GM18505 (cell line): Measurements from ENCODE around the gene RPS16.

Source experiments
- ATAC-seq: cut with Tn5 transposase; IDR thresholded peaks from one replicate; pipeline ENCODE4 v1.9.1; 2021; ENCODE audit not compliant: unreplicated experiment
- POLR2A ChIP-seq: IDR thresholded peaks from 4 replicates; pipeline ENCODE4 v1.6.1; 2011; ENCODE audit warnings: borderline replicate concordance; ENCODE audit not compliant: insufficient read depth, insufficient read length; ENCODE audit errors: extremely low read depth

Gene RPS16

DNA sequence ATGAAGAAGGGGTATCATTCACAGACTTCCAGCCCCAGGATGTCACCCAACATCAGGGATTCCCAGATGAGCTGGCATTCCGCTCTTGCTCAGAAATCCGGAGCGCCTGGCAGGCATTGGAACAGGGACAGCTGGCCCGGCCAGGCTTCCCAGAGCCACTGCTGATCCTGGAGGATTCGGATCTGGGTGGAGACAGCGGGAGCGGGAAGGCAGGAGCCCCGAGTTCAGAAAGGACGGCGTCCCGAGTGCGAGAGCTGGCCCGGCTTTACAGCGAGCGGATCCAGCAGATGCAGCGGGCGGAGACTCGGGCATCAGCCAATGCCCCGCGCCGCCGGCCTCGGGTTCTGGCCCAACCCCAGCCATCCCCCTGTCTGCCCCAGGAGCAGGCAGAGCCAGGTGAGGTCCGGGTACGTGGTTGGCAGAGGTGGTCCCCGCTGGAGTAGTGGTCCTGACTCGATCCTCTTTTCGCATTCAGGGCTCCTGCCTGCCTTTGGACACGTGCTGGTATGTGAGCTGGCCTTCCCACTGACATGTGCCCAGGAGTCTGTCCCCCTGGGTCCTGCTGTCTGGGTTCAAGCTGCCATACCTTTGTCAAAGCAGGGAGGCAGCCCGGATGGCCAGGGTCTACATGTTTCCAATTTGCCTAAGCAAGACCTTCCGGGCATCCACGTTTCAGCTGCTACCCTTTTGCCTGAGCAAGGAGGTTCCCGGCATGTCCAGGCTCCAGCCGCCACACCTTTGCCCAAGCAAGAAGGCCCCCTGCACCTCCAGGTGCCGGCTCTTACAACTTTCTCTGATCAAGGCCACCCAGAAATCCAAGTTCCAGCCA lies 12.3 kb downstream of the RPS16 start:
- ATAC-seq, result no peak
- no peak for TF ChIP-seq POLR2A

DNA sequence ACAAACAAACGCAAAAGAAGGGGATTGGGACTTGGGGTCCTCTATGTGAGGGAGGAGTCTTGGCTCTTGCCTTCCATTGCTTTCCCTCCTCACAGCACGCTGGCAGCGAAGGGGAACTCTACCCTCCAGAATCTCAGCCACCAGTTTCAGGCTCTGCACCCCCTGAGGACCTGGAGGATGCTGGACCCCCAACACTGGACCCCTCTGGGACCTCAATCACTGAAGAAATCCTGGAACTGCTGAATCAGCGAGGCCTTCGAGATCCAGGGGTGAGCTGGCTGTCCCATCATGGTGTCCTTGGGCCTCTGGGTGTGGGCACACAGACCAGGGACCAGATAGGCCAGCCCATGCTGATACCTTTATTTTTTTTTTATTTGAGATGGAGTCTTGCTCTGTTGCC lies 13.7 kb downstream of the RPS16 start:
- ATAC-seq, result no peak

GRCh38 chr19:39420769-39421168 lies 15.0 kb downstream of the RPS16 start:
- ATAC-seq, result no peak
- no peak for TF ChIP-seq POLR2A

More for the DNA sequence above, 13.7 kb downstream of the RPS16 start:
- no peak for TF ChIP-seq POLR2A

- no peak for TF ChIP-seq POLR2A
- no peak for ATAC-seq
Measured at GRCh38 chr19:39419003-39419402, 16.7 kb downstream of the RPS16 start.

- no peak for ATAC-seq
- no peak for TF ChIP-seq POLR2A
Measured at GRCh38 chr19:39417463-39418181, 18.1 kb downstream of the RPS16 start.

DNA sequence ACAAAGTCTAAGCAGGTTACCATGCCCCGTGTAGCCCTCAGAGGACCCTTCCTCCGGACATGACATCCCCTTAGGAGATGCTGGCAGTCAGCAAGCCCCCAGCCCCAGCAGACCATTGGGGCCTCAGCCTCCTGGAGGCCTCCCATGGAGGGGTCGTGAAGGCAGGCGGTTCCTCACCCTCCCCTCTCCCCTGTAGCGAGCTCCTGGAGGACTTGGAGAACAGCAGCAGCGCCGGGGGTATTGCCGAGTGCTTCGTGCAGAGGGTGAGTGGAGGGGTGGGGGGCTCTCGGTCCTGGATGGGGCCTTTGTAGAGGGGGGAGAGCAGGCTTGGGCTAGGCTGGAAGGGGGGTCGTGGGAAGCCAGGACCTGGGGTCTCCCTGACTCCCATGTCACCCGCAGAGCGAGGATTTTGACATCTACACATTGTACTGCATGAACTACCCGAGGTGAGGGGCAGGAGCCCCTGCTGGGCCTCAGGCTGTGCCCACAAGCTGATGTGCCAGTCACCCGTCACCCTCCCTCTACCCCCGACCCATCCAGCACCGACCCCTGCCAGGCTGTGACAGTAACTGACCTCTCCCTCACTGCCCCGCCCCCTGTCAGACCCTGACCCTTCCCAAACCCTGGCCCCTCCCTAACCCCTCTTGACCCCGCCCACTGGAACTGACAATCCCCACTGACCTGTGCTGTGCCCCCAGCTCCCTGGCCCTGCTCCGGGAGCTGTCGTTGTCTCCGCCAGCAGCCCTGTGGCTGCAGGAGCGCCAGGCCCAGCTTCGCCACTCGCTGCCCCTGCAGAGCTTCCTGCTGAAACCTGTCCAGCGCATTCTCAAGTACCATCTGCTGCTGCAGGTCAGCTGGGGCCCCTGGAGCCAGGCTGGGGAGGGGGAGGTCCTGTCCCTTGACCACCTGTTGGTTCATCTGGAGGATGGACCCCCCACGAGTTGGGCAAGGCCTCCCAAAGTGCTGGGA lies 19.3 kb downstream of the RPS16 start:
- no peak for ATAC-seq
- no peak for TF ChIP-seq POLR2A

DNA sequence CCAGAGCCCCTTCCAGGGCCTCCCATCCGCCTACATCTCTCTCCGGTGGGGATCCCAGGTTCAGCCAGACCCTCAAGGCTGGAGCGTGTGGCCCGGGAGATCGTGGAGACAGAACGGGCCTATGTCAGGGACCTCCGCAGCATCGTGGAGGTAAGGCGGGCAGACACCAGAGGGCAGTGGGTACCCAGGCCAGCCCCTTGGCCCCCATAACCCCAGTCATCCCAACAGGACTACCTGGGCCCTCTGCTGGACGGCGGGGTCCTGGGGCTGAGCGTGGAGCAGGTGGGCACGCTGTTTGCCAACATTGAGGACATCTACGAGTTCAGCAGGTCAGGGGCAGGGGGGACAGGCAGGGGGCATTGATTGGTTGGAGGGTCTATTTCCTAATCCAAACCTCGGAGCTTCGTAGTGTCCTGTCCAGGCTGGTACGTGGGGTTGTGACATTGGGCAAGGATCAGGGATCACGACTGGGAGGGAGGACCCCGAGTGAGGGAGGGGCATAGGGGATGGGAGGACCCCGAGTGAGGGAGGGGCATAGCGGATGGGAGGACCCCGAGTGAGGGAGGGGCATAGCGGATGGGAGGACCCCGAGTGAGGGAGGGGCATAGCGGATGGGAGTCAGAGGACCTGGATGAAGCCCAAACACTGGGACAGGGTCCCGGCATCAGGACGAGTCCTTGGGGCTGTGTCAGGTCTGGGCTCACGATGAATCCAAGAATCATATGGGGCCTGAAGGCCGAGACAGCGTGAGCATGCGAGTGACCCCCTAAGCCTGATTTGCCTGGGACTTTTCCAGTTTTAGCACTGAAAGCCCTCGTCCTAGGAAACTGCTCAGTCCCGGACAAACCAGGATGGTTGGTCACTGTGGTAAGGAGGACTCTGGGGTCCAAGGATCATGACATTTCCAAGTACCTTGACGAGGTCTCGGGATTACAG lies 20.4 kb downstream of the RPS16 start:
- no peak for TF ChIP-seq POLR2A
- ATAC-seq, result no peak

DNA sequence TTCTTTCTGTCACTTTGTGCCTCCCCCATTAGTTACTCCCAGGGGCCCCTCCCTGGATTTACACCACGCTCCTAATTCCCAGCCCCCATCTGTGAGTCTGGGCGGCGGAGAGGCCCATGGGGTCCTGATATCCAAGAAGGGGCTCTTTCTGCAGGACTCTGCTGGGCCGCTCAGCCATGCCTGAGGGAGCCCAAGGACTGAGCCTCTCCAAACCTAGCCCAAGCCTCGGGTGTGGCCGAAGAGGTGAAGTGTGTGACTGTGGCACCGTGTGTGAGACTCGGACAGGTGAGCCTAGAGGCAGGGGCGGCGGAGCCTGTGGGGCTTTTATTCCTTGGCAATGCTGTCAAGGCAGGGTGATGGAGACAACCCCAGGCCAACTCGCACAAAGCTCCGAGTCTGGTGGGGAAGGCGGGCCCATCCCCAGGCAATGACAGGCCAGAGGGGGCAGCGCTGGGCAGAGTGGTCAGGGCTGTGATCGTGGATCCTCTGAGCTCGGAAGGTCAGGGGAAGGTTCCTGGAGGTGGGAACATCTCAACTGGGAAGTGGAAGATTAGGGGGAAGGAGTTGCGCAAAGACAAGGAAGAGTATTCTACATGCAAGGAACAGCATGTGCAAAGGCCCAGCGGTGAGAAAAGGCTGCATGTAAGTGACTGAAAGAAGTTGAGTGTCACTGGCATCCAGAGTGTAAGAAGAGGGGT lies 21.7 kb downstream of the RPS16 start:
- no peak for TF ChIP-seq POLR2A
- ATAC-seq, result no peak

DNA sequence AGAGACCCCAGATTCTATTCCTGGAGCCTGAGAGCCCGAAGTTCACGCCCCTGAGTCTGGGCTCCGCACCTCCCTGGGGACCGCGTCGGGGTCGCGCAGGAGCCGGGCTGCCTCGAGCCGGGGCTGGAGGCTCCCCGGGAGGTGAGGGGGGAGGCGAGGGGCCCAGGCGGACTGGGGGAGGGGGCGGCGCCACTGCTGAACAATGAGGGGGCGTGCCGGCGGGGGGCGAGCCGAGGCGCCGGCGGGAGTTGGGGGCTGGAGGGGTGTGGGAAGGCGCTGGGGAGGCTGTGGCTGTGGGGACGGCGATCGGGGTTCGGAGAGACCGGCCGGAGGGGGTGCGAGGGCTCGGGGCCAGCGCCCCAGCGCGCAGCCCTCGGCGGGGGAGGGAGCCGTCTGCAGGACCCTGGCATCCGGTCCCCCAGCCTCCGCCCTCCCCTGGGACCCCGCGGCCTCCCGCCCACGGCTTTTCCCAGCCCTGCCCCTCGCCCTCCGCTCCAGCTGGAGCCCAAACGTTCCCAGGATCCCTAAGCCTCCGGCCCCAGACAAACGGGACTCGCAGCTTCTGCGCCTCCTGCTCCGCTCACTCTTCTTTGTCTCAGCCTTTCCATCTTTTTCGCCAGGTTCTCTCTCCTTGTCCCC lies 22.4 kb downstream of the RPS16 start:
- no peak for ATAC-seq
- no peak for TF ChIP-seq POLR2A

GRCh38 chr19:39412867-39413271 lies 22.9 kb downstream of the RPS16 start:
- ATAC-seq, result no peak
- TF ChIP-seq POLR2A, result no peak
